ENCODE data around the gene BEST4.

- TF ChIP-seq SPI1 (IDR thresholded peaks at IDR 0.05; ENCODE audit: borderline replicate concordance, low read depth) (no peak), POLR2AphosphoS5 (IDR thresholded peaks at IDR 0.05; ENCODE audit: low read depth) (no peak), REST (IDR thresholded peaks at IDR 0.05; ENCODE audit: insufficient replicate concordance, low read depth) (no peak), GABPA (IDR thresholded peaks at IDR 0.05; ENCODE audit: low read depth) (no peak)
- TF ChIP-seq, protein P1, sequence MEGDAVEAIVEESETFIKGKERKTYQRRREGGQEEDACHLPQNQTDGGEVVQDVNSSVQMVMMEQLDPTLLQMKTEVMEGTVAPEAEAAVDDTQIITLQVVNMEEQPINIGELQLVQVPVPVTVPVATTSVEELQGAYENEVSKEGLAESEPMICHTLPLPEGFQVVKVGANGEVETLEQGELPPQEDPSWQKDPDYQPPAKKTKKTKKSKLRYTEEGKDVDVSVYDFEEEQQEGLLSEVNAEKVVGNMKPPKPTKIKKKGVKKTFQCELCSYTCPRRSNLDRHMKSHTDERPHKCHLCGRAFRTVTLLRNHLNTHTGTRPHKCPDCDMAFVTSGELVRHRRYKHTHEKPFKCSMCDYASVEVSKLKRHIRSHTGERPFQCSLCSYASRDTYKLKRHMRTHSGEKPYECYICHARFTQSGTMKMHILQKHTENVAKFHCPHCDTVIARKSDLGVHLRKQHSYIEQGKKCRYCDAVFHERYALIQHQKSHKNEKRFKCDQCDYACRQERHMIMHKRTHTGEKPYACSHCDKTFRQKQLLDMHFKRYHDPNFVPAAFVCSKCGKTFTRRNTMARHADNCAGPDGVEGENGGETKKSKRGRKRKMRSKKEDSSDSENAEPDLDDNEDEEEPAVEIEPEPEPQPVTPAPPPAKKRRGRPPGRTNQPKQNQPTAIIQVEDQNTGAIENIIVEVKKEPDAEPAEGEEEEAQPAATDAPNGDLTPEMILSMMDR (IDR thresholded peaks at IDR 0.05; ENCODE audit: insufficient read depth, low read length): no peak
These were observed 4.3 kb downstream of the BEST4 start for GRCh38 chr1:44783697-44784093.

Measured in HL-60 (cell line).